ENCODE data around the gene DGKD. TPM values are rescaled to one million over a fixed set of nuclear protein-coding genes. Genes with fewer than 3 reads are reported as not detected.

The DGKD gene
- total RNA-seq, 3 donors from 2014 or later = 17.1 to 41.3 (median 37.3) TPM

GRCh38 chr2:233428438-233428837, 74.1 kb downstream of the DGKD start:
- no peak overlapping the region for H3K4me3 ChIP-seq
- H3K9me3 ChIP-seq = no peaks in the 10 kb centered on the region
- H3K27me3 ChIP-seq = no peaks in the 10 kb centered on the region
- DNase-seq (ENCODE audit: low spot score in 2 of 2) = no peak
- intact Hi-C loops (cut with DNase I; ENCODE audit: low total_unique reads) = no loop called here
- no peaks in the 10 kb centered on the region for H3K36me3 ChIP-seq
- no peak overlapping the region for H3K27ac ChIP-seq
- H3K4me1 ChIP-seq = no peaks in the 10 kb centered on the region
- TF ChIP-seq CTCF (IDR thresholded peaks at IDR 0.05) = no peak
- no peak for TF ChIP-seq POLR2AphosphoS5 (IDR thresholded peaks at IDR 0.05)
- TF ChIP-seq POLR2A (IDR thresholded peaks at IDR 0.05) = no peak

GRCh38 chr2:233429175-233429897, 75.0 kb downstream of the DGKD start:
- Histone ChIP-seq H3K27ac (no peak overlapping the region), H3K4me1 (no peaks in the 10 kb centered on the region), H3K27me3 (no peaks in the 10 kb centered on the region), H3K36me3 (no peaks in the 10 kb centered on the region), H3K4me3 (no peak overlapping the region), H3K9me3 (no peaks in the 10 kb centered on the region)
- TF ChIP-seq CTCF (IDR thresholded peaks at IDR 0.05) = no peak
- no peak for TF ChIP-seq POLR2A (IDR thresholded peaks at IDR 0.05)
- TF ChIP-seq POLR2AphosphoS5 (IDR thresholded peaks at IDR 0.05) = no peak
- no peak for DNase-seq (ENCODE audit: low spot score in 2 of 2)
- intact Hi-C loops (cut with DNase I; ENCODE audit: low total_unique reads) = no loop called here

GRCh38 chr2:233430081-233430480, 75.8 kb downstream of the DGKD start:
- TF ChIP-seq CTCF (IDR thresholded peaks at IDR 0.05) (no peak), POLR2AphosphoS5 (IDR thresholded peaks at IDR 0.05) (no peak), POLR2A (IDR thresholded peaks at IDR 0.05) (no peak)
- Histone ChIP-seq H3K4me3 (no peak overlapping the region), H3K27me3 (no peaks in the 10 kb centered on the region), H3K36me3 (no peaks in the 10 kb centered on the region), H3K27ac (no peak overlapping the region), H3K4me1 (no peaks in the 10 kb centered on the region), H3K9me3 (no peaks in the 10 kb centered on the region)
- no peak for DNase-seq (ENCODE audit: low spot score in 2 of 2)
- intact Hi-C loops (cut with DNase I; ENCODE audit: low total_unique reads) = no loop called here

GRCh38 chr2:233430651-233431050, 76.4 kb downstream of the DGKD start:
- intact Hi-C loops (cut with DNase I; ENCODE audit: low total_unique reads) = no loop called here
- no peak for DNase-seq (ENCODE audit: low spot score in 2 of 2)
- no peaks in the 10 kb centered on the region for H3K4me1 ChIP-seq
- H3K27ac ChIP-seq = no peak overlapping the region
- no peaks in the 10 kb centered on the region for H3K27me3 ChIP-seq
- no peaks in the 10 kb centered on the region for H3K9me3 ChIP-seq
- H3K4me3 ChIP-seq = no peak overlapping the region
- no peak for TF ChIP-seq CTCF (IDR thresholded peaks at IDR 0.05)
- no peak for TF ChIP-seq POLR2A (IDR thresholded peaks at IDR 0.05)
- TF ChIP-seq POLR2AphosphoS5 (IDR thresholded peaks at IDR 0.05) = no peak
- H3K36me3 ChIP-seq = no peaks in the 10 kb centered on the region

GRCh38 chr2:233433029-233433428, 78.7 kb downstream of the DGKD start:
- H3K36me3 ChIP-seq = no peaks in the 10 kb centered on the region
- H3K27me3 ChIP-seq = no peaks in the 10 kb centered on the region
- H3K4me3 ChIP-seq = no peak overlapping the region
- intact Hi-C loops (cut with DNase I; ENCODE audit: low total_unique reads) = no loop called here
- no peaks in the 10 kb centered on the region for H3K9me3 ChIP-seq
- DNase-seq (ENCODE audit: low spot score in 2 of 2) = no peak
- no peak overlapping the region for H3K27ac ChIP-seq
- H3K4me1 ChIP-seq = no peaks in the 10 kb centered on the region
- TF ChIP-seq CTCF (IDR thresholded peaks at IDR 0.05) (no peak), POLR2A (IDR thresholded peaks at IDR 0.05) (no peak), POLR2AphosphoS5 (IDR thresholded peaks at IDR 0.05) (no peak)
